HG03060 (cell line): Measurements from ENCODE around the gene ZFP91.
A peak's percentile ranks its signal among the peaks of the same experiment; 100 is the strongest.

Source experiments
- ATAC-seq: cut with Tn5 transposase; IDR thresholded peaks from one replicate; pipeline ENCODE4 v1.9.1; 2021; ENCODE audit warnings: low read depth, moderate number of reproducible peaks; ENCODE audit not compliant: unreplicated experiment

The ZFP91 gene

DNA sequence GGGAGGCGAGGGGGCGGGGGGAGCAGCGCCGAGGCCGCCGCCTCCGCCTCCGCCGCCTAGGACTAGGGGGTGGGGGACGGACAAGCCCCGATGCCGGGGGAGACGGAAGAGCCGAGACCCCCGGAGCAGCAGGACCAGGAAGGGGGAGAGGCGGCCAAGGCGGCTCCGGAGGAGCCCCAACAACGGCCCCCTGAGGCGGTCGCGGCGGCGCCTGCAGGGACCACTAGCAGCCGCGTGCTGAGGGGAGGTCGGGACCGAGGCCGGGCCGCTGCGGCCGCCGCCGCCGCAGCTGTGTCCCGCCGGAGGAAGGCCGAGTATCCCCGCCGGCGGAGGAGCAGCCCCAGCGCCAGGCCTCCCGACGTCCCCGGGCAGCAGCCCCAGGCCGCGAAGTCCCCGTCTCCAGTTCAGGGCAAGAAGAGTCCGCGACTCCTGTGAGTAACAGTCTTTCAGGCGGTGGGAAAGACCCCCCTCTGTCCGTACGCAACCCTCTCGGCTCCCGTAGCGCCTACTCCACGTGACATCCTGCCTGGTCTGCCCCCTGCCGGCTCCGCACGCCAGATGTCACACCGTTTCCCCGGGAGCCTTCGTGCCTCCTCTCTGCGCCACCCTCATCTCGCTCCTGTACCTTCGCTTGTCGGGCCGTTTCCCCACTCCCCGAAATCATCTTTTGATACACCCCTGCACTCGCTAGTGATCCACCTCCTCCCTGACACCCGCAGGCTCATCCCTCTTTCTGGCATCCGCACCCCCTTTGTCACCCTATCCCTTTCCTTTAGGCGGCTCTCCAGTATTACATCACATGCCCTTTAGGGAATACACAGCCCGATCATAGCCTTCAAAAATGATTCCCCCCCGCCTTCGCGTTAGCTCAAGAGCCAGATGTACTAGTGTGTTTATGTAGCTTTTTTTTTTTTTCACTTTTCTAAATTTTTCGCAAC, 598 bp downstream of the ZFP91 start:
- ATAC-seq = peak; percentile 24

DNA sequence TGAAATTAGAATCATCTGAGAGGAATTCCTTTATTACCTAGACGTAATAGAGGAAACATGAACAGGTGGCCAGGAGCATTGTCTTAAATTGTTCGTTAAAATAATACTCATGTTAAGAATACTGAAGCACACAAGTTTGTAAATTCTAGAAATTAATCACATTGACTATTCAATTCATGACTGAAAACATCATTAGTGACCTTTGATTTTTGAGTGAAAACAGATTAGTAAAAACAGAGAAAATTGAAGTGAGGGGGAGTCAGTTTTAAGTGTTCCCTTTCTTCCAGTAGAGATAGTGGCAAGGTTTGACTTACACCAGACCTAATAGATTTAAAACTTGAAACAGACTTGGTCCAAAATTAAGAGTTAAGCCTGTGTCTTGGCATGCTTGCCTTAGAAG, 1.4 kb downstream of the ZFP91 start:
- no peak for ATAC-seq

DNA sequence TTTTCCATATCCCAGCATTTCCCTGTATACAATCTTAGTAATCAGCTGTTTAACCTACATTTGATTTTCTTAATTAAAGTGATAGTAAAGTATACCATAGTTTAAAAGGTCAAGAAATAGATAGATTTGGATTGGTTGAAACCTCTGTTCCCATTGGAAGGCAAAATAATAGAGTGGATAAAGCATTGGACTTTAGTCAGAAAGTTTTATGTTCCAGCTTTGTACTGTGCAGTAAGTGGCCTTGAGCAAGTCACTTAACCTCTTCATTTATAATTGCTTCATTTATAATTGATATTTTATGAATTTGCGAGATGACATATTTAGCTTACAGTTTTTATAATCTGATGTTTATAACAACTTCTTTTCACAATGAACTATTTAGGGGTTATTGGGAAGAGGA, 3.6 kb downstream of the ZFP91 start:
- ATAC-seq = no peak

DNA sequence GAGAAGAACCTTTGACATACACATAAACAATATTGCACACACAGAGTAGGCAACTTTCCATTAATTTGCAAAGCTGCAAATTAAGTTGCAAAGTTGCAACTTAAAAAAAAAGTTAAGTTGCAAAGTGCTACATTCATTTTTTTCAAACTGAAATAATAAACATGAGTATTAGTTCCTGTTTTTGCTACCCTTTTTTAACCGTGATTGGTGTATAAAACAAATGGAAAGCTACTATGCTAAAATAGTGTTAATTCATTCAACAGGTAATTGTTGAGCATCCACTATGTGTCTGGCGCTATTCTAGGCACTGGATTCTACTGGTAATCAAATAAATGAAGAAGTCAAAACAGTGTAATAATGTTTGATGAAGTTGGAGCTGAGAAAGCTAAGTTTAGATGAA, 8.1 kb downstream of the ZFP91 start:
- no peak for ATAC-seq

DNA sequence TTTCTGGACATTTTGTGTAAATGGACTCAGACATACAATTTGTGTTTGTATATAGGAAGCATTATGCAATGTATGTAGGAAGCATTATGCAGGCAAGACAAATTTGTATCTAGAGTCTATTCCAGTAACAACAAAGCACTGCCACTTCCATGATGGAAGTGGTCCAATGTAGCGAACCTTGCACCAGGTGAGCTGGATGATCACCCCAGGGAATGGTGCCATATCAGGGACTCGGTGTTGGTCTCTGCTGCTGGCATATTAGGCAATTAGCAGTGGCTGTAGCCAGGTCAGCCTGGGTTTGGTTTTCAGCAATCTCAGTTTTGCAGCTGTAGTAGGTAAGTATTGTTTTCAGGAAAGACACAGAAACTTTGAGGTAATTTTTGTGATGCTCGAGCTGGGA, 12.8 kb downstream of the ZFP91 start:
- no peak for ATAC-seq

DNA sequence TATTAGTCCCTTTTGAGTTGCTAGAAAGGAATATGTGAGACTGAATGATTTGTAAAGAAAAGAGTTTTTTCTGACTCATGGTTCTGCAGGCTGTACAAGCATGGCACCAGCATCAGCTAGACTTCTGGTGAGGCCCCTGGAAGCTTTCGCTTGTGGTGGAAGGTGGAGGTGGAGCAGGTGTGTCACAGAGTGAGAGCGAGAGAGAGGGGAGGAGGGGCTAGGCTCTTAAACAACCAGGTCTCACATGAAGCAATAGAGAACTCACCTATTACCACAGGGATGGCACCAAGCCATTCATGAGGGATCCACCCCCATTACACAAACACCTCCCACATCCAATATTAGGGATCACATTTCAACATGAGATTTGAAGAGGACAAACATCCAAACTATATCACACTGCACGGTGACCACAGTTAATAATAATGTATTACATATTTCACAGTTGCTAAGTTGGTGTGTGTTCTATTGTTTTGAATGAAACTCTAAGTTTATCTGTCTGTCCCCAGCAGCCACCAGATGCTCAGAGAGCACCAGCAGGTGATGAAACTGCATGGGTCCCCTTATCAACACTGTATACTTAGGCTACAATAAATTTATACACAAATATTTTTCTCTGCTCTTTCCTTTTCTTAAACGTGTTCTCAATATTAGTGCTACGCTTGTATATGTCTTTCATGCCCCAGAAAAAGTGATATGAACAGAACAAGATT, 14.1 kb downstream of the ZFP91 start:
- no peak for ATAC-seq

DNA sequence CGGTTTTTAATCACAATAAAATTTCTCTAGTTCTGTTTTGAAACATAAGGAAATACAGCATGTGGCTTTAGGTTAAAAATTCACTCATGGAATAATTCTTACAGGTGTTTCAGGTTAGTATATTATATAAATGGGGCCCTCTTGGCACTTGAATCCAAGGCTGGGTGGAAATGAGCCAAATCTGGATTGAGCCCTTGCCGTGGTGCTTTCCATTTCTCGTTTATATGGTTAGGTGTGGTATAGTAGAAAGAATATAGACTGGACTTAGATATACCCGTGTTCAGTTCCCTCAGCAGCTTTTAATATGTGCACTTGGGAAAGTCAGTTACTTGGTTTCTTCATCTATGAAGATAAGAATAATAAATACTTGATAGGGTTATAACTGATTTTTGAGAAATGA, 16.0 kb downstream of the ZFP91 start:
- no peak for ATAC-seq

DNA sequence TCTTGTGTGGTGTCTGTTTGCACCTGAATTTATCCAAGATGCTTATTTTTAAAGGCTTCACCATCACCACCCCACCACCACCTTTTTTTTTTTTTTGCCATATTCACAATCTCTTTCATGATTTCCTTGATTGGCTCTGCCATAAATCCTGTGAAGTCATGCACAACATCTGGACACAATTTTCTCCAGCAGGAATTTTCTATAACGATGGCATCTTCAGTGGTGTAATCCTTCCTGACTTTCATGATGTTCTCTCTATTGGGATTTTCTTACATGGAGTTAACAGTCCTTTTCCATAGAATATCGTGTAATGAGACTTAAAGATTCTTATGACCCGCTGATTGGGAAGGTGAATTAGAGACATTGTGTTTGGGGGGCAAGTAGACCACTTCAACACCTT, 17.8 kb downstream of the ZFP91 start:
- no peak for ATAC-seq

DNA sequence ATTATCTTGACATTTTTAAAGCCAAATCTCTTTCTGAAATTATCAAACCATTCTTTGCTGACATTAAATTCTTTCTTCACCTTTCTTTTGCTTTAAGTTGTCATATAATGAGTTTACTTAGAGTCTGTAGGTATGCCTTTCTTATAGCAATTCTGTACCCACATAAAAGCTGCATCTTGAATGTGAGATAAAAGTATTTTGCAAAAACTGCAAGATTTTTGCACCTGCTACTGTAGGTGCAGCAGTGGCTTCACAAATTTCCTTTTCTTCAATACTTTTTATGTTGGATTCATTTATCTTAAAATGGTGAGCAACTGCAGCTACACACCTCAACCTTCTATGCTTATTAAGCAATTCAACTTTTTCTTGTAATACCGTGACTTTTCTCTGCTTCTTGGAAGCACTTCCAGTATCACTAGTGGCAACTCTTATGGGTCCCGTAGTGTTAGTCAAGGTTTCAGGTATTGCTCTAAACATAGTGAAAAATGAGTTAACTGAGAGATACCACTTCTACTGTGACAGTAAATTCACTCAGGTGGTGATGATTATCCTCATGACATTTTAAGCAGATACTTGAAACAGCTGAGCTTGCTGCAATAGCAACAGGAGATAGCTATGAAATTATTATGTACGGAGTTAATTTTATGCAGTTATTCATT, 18.8 kb downstream of the ZFP91 start:
- no peak for ATAC-seq

DNA sequence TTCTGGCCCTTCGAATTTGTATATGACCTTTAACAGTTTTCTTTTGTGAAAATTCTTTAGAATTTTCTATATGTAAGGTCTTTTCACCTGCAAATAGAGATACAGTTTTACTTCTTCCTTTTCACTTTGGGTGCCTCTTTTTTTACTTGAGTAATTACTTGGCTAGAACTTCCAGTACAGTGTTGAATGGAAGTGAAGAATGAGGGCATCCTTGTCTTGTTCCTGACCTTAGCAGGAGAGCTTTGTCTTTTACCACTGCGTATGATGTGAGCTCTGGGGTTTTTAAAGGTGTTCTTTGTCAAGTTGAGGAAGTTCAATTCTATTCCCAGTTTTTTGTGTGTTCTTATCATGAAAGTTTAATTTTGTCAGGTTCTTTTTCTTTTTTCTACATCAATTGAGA, 21.6 kb downstream of the ZFP91 start:
- ATAC-seq = no peak

DNA sequence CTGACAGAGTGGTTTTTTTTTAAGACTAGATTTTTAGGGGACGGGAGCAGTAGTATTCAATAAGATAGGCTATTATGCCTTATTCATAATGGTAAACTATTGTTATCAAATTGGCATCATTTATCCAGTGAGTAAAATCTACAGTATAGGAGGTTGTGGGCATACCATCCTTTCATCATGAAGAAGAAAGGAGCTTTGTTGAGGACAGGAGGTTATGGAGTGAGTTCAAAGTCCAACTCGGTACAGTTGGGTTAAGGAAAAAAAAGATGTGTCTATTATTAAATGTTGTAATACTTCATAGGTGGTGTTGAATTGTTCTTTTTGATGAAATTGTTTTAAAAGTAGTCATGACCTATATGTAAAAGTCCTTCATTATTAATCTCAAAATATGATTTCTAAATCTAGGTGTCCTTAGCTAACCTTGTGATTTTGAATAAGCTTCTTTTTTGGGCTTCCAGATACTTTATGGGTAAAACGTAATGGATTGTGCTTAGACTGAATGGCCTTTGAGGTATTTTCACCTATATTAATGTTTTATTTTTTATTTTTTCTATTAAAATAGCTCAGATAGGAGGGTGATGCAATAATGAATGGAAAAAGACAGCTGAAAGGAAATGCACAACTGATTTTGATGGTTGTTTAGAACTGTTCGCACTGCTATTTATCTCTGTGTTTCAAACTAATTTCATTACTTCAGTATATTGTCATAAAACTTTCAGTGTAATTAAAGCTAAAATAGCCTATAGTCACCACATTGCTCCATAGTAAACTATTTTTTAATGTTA, 28.3 kb downstream of the ZFP91 start:
- ATAC-seq = no peak

DNA sequence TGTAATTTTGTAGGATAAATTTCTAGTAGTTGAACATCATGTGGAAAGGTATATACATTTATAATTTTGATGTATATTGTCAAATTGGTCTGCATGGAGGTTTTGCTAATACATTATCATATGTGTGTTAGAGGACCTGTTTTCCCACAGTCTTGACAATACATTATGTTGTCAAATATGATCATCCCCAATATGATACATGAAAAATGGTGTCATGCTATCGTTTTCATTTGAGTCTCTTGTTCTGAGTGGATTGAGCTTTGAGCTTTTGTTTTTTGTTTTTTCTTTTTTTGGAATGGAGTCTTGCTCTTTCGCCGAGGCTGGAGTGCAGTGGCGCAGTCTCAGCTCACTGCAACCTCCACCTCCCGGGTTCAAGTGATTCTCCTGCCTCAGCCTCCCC, 29.5 kb downstream of the ZFP91 start:
- no peak for ATAC-seq

DNA sequence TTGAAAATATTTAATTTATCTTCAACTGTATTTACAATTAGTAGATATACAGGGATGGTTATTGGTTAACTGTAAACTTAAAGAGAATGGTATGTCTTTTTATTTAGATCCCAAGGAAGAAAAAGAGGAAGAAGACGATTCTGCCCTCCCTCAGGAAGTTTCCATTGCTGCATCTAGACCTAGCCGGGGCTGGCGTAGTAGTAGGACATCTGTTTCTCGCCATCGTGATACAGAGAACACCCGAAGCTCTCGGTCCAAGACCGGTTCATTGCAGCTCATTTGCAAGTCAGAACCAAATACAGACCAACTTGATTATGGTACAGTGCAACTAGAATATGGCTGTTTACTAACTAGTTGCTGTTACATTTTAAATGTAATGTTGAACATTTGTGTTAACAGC, 30.9 kb downstream of the ZFP91 start:
- no peak for ATAC-seq

DNA sequence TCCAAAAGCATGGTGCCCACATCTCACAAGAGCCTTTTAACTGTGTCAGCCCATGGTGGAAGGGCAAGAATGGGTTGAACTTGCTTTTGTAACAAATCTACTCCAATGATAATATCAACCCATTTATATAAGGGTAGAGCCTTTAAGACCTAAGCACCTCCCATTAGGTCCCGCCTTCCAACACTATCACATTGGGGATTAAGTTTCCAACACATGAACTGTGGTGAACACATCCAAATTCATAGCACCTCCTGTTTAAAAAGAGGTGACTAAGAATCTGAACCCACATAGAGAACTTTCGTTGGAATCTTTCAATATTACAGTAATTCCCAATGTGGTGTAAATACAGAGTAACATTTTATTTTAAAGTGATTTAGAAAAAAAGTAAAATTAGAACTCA, 34.4 kb downstream of the ZFP91 start:
- no peak for ATAC-seq

DNA sequence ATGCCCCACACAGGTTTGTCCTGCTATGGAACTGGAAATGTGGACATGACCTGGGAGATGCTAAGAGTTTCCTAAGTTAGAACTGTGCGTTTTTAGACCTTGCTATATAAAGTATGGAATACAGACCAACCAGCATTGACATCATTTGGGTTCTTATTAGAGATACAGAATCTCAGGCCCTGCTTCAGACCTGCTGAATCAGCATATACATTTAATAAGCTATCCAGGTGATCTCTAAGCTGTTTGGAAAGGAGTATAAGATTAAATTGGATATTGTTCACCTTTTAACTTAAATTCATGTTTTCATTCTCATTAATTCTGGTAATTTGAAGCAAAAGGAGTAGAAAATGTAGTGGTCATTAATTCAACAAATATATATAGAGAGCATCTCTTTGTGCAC, 36.7 kb downstream of the ZFP91 start:
- no peak for ATAC-seq

DNA sequence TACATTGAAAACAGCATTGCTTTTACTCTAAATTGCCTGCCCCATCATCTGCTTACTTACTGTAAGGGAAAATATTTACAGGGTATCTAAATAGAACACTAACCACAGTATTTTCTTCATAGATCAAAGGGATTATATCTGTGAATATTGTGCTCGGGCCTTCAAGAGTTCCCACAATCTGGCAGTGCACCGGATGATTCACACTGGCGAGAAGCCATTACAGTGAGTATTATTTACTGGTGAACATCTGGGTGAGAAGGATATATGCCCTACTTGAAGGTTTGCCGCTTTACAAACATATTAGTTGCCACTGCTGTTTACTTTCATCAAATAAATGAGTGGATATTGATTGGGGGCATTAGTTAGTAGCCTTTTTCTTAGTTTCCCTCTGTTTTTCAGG, 37.7 kb downstream of the ZFP91 start:
- ATAC-seq = no peak

DNA sequence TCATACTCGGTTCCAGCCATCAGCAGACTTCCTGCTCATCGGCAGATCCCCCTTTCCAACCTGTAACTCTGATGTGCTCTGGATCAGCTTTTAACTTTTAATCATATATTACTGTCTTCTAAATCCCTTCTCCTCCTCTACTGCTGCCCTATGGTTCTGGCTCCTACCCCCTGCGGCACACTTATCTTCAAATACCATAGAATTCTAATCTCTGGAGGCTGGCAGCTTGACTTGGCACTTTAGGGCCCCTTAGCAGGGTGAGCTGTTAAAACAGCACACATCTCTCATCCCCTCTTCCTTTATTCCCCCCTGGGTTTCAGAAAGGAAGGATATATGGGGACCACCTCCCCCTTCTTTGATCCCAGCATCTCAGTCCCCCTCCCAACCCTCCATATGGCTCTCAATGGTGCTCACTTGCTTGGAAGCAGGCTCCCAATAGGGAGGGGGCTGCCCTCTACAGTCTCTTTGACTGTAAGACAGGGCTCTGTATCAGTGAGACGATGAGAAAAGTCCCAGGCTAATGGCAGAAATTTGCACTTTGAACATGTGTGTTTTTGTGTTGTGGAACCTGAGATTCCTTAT, 39.2 kb downstream of the ZFP91 start:
- no peak for ATAC-seq

DNA sequence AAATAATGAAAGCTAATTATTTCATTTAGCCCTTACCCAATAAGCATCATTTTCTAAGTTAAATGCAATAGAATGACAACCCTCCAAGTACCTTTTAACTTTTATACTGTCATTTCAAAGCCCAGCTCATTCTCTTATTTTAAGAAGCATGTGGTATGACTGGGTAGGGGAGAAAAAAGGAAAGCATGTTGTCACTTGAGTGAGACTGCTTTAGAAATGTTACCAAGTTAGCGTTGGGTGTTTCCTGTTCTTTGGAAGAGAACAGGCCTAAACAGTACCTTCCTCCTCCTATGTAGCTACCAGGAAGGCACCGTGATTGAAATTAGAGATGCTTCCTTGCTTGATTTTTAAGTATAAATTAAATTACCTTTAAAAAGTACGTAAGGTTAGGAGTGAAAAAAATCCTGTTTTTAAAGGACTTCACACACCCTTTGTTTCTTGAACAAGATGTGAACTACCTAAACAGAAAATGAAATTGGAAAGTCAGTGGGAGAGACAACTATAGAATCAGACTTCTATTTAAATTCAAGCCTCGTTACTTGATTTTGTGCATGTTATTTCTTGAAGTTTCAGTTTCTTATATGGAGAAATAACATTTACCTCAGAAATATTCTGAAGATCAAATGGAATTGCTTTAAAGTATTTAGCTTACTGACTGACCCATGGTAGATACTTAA, 42.9 kb downstream of the ZFP91 start:
- ATAC-seq = no peak

DNA sequence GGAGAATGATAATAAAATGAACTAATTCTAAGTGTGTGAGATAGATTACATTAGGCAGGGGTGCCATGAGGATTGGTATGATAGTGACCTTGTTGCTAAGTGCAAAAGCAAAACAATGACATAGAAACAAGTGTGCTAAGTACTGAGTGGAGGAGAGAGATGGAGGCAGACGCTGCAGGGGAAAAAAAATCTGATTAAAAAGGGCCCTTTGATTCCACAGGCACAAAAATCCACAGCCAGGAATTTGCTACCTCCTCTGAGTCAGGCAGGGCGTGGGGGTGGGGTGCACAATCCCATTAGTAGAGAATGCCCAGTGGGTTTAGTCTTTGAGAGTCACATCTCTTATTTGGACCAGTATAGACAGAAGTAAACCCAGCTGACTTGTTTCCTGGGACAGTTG, 43.5 kb downstream of the ZFP91 start, which contains the start of gene CNTF:
CNTF (plus strand) TSS at position 322 of the 400 bp plus-strand sequence. CDS start 88 bp downstream, outside the sequence.
- ATAC-seq = no peak

DNA sequence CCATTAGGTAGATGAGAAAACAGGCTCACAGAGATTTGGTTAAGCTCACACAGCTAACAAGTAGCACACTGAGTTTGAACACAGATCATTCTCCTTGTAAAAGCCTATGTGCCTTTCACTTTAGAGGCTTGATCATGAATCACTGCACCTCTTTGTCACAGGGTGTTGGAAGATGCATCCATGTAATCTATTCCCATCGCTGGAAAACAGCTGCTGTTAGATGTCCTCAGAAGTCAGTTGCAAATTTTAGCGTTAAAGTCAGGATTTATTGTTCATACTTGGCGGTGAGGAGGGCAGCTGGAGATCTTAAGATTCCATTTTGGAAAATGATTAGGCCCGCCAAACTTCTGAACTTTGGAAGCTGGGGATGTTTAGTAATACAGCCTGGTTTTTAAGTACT, 46.2 kb downstream of the ZFP91 start:
- no peak for ATAC-seq
